GM04504 (cell line): ENCODE measurements around the gene FAM120B.
"Not testable (repeated sequence)": the region's sequence is repeated elsewhere in the genome, so short reads cannot be mapped to it uniquely, and the experiment has no call there.

Source experiments
- DNase-seq: peaks from one replicate; pipeline ENCODE4 v3.0.0-alpha.2; 2012; ENCODE audit warnings: low read depth

Gene FAM120B

GRCh38 chr6:170383466-170384035, 77.0 kb downstream of the FAM120B start:
- no peak for DNase-seq

DNA sequence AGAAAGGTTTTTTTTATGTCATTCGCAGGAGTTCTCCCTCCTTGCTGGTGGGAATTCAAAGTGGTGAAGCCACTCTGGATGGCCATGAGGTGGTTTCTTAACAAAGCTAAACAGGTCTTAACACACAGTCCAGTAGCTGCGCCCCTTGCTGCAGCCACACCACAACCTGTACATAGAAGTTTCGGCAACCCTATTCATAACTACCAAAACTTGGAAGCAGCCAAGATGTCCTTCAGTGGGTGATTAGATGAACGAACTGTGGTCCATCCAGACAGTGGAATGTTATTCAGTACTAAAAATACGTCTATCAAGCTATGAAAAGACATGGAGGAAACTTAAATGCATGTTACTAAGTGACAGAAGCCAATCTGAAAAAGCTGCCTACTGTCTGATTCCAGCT, 78.9 kb downstream of the FAM120B start:
- no peak for DNase-seq

DNA sequence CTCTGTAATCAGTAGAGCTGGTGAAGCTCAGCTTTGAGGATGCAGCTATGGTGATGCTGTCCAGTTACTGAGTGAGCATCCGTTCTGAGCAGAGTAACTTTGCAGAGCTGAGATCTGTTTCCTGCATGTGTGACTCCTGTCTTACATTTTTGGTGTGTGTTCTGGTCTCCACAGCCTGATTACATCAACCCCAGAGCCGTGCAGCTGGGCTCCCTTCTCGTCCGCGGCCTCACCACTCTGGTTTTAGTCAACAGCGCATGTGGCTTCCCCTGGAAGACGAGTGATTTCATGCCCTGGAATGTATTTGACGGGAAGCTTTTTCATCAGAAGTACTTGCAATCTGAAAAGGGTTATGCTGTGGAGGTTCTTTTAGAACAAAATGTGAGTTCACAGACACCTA, 81.6 kb downstream of the FAM120B start:
- DNase-seq: peak; percentile 75

GRCh38 chr6:170393033-170393432, 86.5 kb downstream of the FAM120B start:
- DNase-seq: no peak

DNA sequence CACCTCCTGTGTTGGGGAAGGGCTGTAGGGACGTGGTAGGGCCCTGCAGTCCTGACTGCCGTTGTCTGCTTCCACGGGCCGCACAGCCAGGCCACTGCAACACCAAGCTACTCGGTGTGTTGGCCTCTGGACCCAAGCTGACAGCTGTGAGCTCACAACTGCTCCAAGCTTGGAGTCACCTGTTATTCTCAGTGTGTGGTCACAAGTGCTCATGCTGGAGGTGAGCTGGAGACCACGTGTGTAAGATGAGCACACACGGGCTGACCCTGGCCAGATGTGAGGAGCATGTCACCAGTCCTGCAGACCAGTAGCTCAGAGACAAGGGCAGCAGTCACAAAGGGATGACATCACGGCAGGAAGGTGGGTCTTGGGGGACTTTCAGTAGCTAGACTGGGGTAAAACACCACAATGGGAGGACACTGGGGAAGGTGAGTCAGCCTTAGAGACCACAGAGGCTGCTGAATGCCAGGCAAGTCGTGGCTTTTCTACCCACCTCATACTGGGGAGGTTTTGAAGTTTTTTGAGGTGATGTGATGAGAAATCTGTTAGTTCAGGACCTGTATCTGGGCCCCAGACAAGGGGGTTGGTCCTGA, 87.3 kb downstream of the FAM120B start:
- no peak for DNase-seq

DNA sequence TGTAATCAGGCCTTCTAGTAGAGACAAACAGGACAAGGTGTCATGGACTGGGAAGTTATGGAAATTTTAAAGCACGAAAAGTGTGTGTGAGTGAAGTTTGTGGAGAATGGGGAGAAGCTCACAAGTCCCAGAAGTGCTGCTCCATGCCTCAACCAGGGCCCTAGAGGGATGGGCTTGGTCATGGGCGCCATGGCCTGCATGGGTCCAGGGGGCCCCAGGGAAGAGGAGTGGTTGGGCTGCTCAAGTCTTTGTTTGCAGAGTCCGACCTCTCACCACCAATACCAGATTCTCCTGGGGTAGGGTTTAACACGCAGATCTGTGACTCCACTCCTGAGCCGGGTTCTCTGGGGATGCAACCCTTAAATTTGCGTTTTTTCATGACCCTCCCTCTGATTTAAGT, 88.4 kb downstream of the FAM120B start:
- DNase-seq: no peak

DNA sequence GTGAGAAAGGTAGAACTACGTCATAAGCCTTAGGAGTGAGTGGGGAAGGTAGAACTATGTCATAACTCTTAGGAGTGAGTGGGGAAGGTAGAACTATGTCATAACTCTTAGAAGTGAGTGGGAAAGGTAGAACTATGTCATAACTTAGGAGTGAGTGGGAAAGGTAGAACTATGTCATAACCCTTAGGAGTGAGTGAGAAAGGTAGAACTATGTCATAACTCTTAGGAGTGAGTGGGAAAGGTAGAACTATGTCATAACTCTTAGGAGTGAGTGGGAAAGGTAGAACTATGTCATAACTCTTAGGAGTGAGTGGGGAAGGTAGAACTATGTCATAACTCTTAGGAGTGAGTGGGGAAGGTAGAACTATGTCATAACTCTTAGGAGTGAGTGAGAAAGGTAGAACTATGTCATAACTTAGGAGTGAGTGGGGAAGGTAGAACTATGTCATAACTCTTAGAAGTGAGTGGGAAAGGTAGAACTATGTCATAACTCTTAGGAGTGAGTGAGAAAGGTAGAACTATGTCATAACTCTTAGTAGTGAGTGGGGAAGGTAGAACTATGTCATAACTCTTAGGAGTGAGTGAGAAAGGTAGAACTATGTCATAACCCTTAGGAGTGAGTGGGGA, 92.3 kb downstream of the FAM120B start:
- DNase-seq: not testable (repeated sequence)

- DNase-seq: not testable (repeated sequence)
Measured at GRCh38 chr6:170399955-170400558, 93.5 kb downstream of the FAM120B start.

DNA sequence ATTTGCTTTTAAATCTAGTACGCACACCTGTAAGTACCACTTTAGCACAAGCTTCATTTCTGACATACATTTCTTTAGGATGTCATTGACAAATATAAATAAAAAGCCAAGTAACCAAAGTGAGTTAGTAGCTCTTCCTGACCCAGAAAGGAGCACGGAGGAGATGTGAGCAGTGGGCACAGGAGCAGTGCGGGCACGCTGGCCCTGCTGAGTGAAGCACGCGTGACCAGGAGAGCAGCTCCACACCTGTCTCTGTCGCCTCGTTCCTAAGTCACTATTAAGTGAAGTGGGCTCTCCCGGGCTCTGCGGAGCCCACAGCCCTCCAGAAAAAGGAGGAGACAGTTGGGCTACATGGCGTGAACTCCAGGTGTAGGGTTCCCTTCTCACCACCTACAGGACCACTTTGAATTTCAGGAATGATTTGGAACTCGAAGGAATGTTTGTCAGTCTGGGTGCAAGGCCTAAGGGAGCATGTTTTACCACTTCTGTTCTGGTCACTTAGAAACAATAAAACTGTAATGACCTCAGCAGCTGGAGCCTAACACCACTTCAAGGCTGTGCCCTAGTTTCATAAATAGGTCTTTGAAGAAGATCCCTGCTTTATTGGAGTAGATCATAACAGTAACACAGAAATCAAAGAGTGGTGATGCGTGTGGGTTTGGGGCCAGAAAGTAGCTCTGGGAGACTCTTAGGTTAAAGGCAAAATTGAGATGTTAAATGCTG, 95.9 kb downstream of the FAM120B start:
- no peak for DNase-seq

GRCh38 chr6:170403451-170403850, 96.9 kb downstream of the FAM120B start:
- no peak for DNase-seq

DNA sequence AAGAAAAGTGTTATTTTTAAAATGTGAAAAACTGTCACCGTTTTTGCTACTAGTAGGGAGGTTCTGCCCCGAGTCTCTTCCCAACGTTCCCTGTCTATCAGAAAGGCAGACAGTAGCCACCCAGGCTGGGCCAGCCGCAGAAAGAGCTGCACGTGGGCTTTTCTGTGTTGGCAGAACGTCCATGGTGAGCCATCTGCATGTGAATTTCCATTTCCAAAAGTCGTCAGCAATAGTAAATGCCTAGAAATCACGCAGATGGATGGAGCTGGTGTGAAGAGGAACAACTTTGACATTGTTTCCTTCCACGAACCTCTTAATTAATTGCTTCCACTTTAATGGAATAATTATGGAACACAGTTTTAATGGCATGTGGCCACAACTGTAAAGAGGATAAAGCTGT, 97.5 kb downstream of the FAM120B start:
- no peak for DNase-seq

GRCh38 chr6:170404697-170405096, 98.1 kb downstream of the FAM120B start:
- no peak for DNase-seq

GRCh38 chr6:170405311-170405975, 98.9 kb downstream of the FAM120B start:
- peak; percentile 82 for DNase-seq

DNA sequence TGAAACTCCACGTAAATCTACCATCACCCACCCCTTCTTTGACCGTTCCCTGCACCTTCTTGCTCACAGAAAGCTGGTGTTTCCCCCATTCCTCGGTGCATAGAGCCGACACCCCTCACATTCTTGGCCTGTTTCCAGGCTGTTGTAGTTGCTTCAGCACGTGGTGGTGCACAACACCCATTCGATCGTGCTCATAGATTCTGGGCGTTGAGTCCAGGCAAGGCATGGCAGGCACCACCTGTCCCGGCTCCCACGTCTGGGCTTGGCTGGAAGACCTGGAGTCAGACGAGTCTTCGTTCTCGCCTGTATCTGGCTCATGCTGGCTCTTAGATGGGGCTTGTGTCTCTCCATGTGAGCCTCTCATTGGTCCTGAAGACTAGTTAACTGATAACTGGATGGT, 100.6 kb downstream of the FAM120B start:
- DNase-seq: no peak

- no peak for DNase-seq
Measured at GRCh38 chr6:170407932-170408331, 101.4 kb downstream of the FAM120B start.

DNA sequence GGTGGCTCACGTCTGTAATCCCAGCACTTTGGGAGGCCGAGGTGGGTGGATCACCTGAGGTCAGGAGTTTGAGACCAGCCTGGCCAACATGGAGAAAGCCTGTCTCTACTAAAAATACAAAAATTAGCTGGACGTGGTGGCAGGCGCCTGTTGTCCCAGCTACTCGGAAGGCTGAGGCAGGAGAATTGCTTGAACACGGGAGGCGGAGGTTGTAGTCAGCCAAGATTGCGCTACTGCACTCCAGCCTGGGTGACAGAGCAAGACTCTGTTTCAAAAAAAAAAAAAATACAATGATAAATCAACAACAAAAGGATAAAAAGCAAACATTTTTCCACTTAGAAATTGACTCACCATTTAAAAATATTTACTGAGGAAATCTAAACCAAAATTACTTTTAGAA, 103.2 kb downstream of the FAM120B start:
- DNase-seq: not testable (repeated sequence)

DNA sequence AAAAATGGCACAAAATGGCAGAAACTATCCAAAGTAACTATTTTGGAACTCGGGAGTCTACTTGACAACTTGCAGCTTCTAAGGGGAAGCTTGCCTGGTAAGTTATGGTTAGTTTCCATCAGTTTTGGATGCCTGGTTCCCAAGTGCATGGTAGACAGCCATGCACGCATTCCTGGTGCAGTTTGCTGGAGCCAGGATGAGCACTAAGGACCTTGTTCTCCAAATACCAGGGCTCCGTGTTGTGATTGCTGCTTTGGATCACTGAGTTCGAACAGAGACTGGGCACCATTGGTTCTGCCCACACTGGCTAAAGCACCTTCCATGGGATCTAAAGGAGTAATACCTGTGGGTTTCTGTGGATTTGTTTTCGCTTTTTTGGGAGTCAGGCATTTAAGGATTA, 103.7 kb downstream of the FAM120B start:
- no peak for DNase-seq

DNA sequence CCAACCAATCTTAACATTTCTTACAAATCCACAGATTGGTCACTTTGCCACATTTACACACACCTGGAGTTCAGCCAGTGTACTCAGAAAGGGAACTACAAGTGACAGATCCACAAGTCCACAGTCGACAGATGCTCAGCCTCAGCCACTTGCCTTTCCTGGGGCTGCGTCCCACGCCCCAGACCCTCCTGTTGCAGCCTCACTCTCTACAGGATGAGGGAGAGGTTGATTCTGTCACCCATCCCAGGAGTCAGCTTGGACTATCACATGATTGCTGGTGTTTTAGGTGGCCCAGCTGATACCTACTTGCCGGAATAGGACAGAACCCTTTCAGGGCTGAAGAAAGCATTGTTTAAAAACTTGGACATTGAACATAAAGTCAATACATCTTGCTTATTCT, 108.8 kb downstream of the FAM120B start:
- no peak for DNase-seq

DNA sequence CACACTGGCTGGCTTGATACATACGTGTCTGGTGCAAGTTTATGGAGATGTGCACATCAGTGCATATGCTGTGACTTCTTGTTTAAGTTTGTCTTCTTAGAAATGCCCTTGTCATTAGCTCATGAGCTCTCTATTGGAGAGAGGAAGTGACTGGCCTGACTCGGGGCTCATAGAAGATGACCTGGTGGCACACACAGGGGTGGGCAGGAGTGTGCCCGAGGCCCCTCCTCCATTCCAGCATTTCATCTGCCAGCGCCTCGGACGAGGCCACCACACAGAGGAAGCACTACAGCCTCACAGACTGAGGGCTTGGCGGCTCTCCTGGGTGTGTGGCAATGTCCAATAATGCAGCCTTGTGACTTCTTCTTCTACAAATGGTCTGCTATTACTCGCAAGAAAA, 109.7 kb downstream of the FAM120B start:
- no peak for DNase-seq

DNA sequence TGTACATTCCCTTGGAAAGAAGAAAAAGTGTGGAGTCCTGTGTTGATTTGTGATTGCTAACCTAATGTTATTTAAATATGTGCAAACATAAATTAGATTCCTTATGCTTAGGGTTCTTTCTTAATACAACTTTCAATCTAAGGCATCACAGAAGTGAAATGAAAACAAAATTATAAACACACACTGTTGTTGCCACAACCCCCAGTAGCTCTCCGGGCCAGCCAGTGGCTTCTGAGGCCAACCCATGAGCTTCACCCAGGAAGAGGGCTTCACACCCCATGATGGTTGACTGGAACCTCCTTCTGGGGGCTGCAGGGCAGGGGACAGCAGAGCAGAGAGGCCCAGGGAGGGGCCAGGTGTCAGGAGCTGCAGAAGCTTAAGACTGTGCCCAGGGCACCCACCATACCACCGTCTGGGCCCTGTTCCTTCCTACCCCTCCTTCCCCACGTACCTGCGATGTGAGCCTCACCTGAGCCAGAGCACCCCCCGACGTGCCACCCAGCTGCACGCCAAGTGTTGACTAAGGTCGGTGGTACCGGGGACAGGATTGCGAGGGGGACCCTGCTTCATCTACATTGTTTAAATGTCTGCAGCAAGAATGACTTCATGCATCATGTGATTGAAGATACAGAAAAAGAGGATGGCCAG, 110.5 kb downstream of the FAM120B start:
- no peak for DNase-seq

DNA sequence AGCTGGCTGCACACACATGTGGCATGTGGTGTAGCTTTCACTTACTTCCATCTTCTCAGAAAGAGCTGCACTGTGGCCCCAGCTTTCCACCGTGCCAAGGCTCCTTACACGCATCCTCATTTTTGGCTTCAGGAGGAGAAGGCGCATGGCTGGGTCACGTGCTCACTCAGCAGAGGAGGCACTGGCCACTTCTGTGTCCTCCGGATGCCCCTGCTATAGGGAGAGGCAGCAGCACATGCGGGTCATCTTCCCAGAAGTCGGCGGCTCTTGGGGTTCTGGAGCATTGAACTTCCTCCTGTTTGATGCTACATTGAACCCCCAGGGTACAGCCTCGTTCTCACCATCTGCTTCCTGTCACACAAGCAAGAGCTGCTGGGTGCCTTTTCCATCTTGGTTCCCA, 111.3 kb downstream of the FAM120B start:
- DNase-seq: no peak

GRCh38 chr6:170420283-170420682, 113.7 kb downstream of the FAM120B start:
- no peak for DNase-seq
